CD4-positive, alpha-beta T cell treated with Interleukin-17A for 4 hours (primary cell): ENCODE data around the gene PIGV.

Experiments
- DNase-seq: peaks from one replicate; pipeline ENCODE4 v3.0.0-alpha.2; 2020; ENCODE audit warnings: mixed read lengths

The PIGV gene

DNA sequence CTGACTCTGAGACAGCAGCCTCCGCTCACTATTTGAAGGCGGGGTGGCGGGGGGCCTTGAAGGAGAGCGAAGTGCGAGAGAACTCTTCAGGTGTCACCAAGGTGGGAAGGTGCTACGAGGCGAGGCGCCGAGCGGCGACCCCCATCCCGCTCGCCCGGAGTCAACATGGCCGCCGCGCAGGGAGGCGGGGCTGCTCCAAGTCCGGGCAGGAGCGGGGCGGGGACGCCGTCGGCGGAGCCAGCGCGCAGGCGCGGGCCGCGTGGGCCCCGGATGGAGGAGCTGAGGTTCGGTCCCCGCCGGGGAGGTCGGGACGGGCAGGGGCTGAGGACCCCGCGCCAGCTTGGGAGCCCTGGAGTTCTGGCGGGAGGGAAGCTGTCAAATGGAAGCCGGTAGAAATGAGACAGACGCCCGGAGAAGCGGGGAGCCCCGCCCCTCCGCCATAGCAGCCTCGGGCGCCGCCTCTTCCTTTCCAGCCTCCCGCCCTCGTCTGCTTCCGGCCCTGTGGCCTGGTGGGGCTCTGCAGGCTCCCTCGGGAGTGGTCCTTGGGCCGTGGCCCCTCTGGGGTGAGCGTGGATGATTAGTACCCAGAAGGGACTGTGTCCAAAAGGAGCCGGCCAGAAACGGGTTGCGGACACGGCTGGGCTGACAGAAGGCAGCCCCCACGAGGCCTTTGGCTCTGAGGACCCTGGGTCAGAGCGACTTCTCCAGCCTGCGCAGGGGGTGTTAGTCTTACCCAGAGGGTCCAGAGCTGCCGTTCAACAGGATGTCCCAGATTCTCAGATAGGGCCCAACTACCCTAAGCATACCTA, at the start of gene PIGV:
TSS of gene PIGV (plus strand) at position 245 of the 809 bp plus-strand sequence. CDS start 2,866 bp downstream, outside the sequence.
- DNase-seq = peak; percentile 91

DNA sequence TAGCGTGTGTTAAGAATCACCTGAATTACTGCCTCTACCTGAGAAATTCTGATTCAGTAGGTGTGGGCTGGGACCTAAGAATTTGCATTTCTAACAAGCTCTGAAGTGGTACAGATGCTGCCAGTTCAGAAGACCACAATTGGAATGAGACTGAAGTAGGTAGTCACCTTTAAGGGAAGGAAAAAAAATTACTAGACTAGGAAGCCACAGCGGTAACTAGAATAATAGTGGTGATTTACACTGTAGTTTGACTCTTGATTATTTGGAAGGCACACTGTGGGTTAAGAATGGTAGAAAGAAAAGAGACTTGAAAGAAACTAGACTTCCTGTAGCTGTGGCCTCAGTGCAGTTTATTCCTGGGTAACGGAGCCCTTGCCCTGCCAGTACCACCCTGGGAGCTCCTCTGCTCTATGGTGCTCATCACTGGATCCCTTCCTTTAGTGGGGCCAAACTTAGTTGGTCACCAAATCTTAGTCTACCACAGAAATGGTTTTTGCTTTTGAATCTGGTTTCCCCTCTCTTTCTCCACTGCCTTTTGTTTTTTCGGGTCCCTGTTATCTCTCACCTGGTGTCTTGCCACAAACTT, 48.3 kb upstream of the PIGV start:
- DNase-seq = peak; percentile 46

DNA sequence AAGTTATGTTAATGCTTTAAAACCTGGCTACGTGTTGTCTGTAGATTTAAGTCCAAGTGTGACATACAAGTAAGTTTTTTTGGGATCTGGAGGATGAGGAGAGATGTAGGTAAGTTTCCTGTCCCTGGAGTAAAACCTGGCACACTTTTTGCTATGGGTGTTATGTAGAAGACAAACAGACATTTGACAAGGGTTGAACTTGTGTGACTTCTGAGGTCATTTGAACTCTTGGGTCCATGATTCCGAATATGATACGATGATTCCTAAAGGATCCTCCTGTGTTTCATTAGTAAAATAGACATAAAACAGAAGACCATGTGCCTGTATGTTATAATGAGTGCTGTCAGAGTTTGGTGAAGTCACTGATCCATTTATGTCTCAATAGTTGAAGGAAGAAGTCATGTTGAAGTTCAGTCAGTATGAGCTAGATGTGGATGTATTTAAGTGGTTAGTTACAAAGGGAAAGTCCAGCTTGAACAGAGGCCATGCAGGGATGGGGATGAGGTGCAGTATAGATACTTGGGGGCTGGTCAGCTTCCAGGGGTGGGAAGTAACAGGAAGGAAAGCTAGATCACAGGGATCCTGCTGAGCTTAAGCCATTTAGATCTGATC, 47.6 kb upstream of the PIGV start:
- no peak for DNase-seq

DNA sequence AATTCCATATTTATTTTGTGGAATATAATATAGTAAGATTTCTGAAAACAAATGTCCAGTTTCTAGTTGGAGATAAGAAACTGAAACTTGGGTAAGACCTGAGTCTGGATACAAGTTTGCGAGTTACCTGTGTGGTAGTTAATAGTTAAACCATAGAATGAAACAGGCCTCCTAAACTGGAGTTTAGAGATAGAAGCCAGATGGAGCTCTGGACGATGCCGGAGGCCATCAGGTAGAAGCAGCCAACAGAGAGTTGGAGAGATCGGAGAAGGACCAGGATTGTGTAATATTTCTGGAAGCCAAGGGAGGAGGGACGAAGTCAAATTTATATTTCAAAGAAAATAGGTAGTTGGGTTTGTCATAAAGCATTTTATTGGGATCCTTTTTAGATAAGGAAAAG, 46.8 kb upstream of the PIGV start:
- DNase-seq = no peak

DNA sequence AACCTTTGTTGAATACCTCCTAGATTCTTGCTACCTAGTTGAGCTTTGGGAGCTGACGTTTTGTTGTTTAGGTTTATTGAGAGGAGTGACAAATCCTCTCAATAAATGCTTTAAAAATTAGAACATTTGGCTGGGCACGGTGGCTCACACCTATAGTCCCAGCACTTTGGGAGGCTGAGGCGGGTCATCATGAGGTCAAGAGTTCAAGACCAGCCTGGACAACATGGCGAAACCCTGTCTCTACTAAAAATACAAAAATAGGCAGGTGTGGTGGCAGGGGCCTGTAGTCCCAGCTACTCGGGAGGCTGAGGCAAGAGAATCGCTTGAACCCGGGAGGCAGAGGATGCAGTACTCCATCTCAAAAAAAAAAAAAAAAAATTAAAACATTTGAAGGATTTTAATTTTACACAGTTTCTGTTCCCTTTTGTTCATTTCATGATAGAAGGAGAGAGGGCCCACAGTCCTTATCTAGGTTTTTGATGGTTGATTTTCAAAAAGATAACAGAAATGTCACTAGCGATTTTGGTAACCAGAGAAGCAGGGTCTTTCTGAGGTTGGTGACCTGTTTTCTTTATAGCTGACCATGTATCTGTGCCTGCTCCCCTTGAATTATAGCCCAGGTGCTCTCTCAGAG, 44.2 kb upstream of the PIGV start:
- no peak for DNase-seq

DNA sequence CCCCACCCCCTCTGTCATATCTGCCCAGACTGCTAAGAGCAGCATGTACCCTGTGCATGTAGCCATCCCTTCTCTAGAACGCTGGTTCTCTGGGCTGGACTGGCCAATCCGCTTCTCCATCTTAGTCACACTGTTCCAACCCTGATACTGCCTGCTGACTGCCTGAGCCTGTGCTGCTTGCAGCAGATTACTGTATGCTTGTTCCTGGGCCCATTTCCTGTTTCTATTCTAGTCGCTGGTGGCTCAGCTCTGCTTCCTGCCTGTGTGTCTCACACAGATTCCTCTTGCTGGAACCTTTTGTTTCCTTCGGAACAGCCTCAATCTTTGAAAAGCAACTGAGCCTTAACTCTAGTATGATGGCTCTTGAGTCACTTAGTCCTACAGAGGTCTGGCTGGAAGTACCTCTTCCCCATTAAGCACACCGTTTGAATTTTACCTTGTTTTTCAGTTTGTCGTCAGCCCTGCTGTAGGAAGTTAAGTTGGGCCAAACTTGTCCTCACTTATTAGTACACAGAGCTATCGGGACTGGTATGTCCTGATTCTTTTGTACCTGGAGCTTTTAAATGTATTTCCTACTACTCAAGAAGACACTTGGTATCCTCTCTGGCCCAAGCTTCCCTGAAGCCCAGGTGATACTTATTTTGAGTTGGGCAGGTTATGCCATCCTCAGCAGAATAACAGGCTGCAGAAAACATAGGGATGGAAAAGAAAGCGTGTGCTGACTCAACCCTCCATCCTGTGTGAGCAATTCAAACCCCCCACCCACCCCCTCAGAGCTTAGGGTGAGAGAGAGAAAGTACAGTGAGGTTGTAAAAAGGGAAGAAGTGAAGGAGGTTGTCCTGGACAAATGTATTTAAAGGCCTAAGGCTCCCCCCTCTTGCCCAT, 43.4 kb upstream of the PIGV start:
- DNase-seq = peak; percentile 83

DNA sequence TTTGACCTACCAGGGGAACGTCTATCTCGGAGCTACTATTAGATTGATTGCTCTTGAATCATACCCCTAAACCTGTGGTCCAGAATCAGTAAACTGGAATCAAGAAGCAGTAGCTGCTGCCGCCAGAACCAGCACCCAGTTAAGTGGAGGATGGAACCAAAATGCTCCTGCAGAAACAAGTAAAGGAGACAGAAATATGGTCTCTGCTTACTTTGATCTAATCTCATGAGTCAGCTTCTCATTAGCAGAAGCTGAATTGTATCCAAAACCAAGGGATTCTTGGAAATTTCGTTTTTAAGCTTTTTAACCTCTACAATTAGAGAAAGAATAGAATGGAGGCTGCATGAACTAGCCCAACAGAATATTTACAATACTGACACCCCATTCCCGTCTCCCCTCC, 42.6 kb upstream of the PIGV start:
- no peak for DNase-seq

DNA sequence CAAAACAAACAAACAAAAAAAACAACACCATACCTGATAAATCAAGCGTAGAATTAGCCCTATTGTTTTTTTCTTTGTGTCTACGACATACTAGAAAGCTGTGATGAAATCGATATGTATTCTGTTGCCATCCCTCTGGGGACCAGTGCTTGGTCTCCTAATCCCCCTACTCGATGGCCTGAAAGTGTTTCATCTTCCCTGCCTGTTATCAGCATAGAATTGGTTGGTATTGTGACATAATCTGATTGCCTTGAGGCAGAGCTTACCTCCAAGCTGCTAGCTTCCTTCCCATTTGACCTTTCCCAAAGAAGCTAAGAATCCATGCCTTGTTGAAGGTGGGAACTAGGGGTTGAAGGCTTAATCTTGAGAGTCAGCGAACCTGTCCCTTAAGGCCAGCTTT, 40.7 kb upstream of the PIGV start:
- no peak for DNase-seq

DNA sequence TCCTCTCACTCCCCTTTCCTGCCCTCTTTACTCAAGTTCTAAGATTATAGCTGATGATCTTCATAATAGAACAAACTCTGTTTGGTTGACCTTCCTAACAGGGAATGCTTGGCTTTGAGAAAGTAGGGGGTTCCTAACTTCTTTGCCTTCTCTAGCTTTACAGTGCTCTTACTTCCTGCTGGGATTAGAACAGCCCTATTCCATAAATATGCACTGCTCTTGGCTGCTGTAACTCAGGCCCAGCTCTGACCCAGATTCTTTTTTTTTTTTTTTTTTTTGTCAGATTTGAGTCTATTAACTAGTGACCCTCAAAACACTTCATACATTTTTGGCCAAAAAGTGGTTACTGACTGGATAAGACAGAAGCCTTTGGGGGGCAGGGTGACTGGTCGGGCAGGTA, 39.4 kb upstream of the PIGV start:
- no peak for DNase-seq

DNA sequence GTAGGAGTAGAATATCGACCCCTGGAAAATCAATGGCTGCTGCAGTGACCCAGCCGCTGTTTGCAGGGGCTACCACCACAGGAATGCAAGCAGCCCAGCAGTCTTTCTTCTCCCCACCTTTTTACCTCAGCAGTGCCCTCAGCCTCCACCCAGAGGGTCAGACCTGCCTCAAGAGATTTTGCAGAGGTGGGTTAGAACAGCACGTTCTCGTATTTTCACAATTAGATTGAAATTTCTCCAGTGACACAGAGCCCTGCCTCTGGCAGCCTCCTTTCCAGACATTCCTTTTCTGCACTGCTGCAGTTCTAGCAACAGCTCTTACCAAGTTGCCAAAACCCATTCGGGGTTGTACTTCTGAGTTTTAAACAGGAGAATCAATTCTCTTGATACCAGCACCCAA, 38.3 kb upstream of the PIGV start:
- DNase-seq = no peak

DNA sequence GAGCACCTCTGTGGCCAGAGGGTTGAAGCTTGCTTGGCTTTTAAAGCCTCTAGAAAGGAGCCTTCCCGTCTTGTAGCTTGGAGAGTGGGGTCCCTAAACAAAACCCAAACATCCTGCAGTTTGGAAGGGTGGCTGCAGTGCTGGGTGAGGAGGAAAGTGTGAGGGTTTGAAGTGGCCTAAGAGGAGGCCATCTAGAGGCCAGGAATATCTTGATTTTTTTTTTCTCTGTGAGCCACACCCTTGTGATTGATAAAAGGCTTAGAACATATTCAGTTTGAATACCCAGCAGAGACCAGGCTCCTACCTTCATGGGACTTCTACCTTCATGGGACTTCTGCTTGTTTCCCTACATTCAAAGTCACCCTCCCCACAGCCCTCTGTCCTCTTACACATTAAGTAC, 37.3 kb upstream of the PIGV start:
- no peak for DNase-seq

DNA sequence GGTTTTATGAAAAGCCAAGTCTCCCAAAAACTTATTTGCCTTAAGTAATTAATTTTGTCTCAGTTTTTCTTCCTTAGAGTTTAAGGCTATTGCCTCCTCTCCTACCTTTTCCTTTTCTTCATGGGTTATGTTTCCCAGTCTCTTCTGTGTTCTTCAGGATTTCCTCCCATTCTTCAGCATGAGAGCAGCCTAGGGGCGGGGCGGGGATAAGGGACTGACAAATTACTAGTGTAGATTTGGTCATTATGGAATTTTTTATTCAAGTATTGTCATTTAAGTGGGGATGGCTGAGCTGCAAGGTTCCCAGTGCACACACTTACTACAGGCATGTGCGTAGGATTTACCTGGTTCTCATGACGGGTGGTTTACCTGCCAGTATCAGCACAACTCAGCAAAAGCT, 35.2 kb upstream of the PIGV start:
- DNase-seq = no peak

DNA sequence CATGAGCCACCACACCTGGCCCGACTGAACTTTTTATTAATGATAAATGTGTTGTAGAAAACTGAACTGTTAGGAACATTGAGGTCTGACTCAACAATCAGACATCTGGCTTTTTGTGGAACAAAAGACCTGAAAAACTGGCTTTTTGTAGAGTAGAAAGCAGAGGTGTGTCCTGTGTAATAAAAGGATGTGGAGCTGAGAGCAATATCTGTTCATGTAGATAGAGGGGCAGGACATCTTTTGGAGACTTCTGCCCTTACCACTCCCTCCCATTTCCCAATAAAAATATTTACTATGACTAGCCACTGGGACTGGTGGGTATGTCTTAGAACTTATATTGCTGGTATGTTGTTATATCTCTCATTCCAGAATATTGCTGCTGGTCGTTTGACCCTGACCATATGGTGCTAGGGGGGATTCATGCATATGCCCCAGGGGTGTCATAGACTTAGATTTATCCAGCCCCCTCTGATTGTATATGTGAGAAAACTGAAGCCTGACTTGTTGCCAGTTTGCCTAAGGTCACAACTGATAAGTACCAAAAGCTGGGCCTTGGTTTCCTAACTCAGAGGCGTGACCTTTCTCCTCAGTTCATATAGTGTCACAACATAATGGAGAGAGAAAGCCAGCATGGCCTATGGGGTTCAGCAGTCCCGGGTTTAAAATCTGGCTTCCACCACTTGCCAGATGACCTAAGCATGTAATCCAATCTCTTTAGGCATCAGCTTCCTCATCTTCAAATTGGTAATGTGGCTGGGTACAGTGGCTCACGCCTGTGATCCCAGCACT, 33.5 kb upstream of the PIGV start:
- no peak for DNase-seq

DNA sequence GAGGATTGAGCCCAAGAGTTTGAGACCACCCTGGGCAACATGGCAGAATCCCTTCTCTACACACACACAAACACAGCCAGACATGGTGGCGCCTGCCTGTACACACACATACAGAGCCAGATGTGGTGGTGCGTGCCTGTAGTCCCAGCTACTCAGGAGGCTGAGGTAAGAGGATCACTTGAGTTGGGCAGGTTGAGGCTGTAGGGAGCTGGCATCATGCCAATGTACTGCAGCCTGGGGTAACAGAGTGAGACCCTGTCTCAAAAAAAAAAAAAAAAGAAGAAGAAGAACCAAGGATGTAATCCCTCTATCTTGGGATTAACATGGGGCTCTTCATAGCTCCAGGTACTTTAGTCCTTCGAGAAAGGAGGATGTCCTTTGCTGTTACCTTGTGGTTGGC, 29.4 kb upstream of the PIGV start:
- no peak for DNase-seq

DNA sequence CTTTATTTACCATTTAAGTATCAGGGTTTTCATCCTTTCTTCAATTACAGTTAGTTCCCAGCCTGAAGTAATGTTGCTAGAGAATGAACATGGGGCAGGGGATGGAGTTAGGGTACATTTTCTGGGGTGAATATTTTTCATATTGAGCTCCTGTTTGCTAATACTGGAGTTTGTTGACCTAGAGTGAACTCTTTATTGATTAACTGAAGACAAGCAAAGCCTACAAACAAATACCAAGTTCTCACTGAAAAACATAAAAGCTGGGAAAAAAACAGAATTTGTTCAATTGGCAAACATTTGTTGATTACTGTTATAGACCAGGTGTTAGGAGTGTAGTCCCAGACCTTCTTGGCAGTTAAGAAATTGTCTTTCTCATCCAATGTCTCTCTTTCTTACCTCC, 28.2 kb upstream of the PIGV start:
- no peak for DNase-seq

DNA sequence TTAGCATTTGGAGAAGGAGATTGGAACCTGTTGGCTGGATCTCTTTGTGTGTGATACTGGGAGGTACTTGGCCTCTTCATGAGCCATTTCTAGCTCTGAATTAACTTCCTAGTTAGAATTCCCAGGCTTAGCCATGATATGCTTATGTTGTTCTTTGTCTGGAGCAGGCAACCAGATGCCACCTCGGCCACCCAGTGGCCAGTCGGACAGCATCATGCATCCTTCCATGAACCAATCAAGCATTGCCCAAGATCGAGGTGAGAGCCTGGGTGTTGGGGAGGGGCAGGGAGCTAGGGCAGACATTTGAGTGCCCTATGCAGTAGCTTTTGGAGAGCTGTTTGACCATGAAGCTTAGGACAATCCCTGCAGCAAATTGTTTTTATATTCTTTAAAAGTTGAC, 26.5 kb upstream of the PIGV start:
- DNase-seq = no peak

DNA sequence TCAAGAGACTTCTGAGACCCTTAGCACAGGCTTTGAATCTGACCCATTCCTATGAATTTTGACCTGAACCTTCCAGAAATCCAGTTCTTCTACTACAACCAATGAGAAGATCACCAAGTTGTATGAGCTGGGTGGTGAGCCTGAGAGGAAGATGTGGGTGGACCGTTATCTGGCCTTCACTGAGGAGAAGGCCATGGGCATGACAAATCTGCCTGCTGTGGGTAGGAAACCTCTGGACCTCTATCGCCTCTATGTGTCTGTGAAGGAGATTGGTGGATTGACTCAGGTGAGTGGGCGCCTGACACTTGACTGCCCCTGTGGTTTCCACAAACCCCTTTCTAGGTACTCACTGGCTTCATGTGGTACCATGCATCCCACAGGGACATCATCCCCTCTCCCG, 20.0 kb upstream of the PIGV start:
- DNase-seq = no peak

DNA sequence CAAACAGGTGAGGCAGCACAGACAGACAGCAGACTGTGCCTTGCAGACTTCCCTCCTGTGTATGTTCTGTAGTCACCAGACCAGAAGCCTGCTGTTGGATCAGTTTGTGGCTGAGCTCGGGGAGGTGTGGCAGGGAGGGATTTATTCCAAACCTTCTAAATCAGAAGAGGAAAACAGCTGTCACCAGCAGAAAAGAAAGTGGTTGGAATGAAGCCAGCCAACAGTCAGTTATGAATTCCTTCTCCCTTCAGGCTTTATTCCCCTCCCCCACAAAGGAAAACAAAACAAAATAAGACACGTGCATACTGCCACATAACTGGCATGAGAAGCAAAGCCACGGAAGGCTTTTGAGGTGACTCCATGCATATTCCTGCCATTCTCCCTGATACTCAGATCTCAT, 19.0 kb upstream of the PIGV start:
- no peak for DNase-seq

DNA sequence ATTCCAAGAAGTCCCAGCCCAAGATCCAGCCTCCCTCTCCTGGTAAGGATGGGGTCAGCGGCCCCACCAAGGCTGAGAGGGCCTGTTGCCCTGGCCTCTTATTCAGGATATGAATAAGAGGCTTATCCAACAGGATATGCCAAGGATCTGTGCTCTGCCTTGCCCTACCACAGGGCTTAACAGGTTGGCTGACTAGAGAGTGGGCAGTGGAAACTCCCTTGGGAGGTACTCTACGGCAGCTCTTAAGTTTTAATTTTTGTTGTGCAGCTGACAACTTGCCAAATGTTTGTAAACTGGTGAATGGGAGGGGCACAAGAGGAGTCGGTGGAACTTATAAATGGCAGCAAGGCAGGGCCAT, 16.5 kb upstream of the PIGV start:
- DNase-seq = no peak

DNA sequence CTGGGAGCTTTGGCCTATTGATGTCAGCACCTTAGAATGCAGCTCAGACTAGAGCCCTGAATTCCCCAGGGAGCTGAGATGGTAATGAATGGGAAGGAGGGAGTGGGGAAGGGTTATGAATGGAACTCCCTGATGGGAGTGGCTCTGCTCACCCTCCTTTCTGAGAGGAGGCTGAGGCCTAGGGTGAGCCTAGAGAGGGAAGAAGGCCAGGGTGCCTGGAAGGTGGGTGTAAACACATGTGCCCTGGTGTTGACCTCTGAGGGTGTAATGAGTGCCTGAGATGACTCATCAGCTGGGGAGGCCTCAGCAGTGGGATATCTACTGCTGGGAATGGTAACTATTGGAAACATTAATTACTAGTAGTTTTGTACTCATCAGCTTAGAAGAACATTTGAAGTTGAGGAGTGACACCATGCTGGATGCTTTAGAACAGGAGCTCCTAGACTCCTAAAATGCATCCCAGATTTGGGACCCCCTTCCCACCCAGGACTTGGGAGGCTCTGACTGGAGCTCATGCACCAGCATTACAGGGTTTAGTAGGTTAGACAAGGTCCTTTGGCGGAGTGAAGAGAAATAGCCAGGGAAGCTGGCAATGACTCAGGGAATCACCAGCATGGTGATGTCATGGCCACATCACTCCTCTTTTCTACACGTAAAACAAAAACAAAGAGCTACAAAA, 16.0 kb upstream of the PIGV start:
- peak; percentile 21 for DNase-seq

DNA sequence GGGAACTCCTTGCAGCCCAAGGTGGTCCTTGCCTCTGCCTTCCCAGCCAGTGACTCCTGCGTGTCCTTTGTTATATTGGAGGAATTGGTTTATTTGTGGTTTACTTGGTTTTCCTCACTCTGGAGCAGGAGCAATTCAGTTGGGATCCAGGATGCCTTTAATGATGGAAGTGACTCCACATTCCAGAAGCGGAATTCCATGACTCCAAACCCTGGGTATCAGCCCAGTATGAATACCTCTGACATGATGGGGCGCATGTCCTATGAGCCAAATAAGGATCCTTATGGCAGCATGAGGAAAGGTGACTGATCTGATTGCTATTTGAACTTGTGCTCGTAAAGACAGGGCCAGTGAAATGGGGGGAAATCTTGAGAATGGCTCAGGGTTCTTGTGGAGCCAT, 15.1 kb upstream of the PIGV start:
- no peak for DNase-seq

DNA sequence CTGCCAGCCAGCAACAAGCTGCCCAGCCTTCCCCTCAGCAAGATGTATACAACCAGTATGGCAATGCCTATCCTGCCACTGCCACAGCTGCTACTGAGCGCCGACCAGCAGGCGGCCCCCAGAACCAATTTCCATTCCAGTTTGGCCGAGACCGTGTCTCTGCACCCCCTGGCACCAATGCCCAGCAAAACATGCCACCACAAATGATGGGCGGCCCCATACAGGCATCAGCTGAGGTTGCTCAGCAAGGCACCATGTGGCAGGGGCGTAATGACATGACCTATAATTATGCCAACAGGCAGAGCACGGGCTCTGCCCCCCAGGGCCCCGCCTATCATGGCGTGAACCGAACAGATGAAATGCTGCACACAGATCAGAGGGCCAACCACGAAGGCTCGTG, 13.3 kb upstream of the PIGV start:
- DNase-seq = no peak
